Activated CD8-positive, alpha-beta T cell treated with anti-CD3 and anti-CD28 coated beads for 36 hours (primary cell): ENCODE results near the gene PIGQ. TPM values are rescaled to one million over a fixed set of nuclear protein-coding genes. Genes with fewer than 3 reads are reported as not detected.

Source experiments
- ATAC-seq: fragments of 200-7000 bp; cut with Tn5 transposase; one replicate; pipeline ENCODE4 v1.10.0; 2021; ENCODE audit warnings: mild to moderate bottlenecking, moderate library complexity
- CTCF ChIA-PET: fragments of 350-600 bp; sonication (Branson Sonifier 250); formaldehyde crosslinking; loops from one replicate; lab custom pipeline; 2021; ENCODE audit warnings: antibody characterized with exemption; lab: Charles Lee
- POLR2A ChIA-PET: fragments of 350-600 bp; sonication (Branson Sonifier 250); formaldehyde crosslinking; loops from one replicate; lab custom pipeline; 2021; ENCODE audit warnings: antibody characterized with exemption; lab: Charles Lee
- DNase-seq: peaks from one replicate; pipeline ENCODE4 v3.0.0-alpha.2; 2020
- H3K27ac Mint-ChIP-seq: one replicate; pipeline ENCODE4 v1.8.0; 2021; ENCODE audit warnings: mild to moderate bottlenecking, mixed read lengths
- H3K27me3 Mint-ChIP-seq: one replicate; pipeline ENCODE4 v1.8.0; 2021; ENCODE audit warnings: mixed read lengths
- H3K36me3 Mint-ChIP-seq: one replicate; pipeline ENCODE4 v1.8.0; 2021; ENCODE audit warnings: low read depth, mixed read lengths
- H3K4me1 Mint-ChIP-seq: one replicate; pipeline ENCODE4 v1.8.0; 2021; ENCODE audit warnings: low read depth, mixed read lengths
- H3K4me3 Mint-ChIP-seq: one replicate; pipeline ENCODE4 v1.8.0; 2021; ENCODE audit warnings: mild to moderate bottlenecking, moderate library complexity, mixed read lengths
- H3K9me3 Mint-ChIP-seq: one replicate; pipeline ENCODE4 v1.8.0; 2021; ENCODE audit warnings: mixed read lengths
- intact Hi-C: fragments of 100-400 bp; cut with micrococcal nuclease; formaldehyde crosslinking; loops from one replicate; pipeline ENCODE4 v1.10.0; 2022
- total RNA-seq, 2 experiments: library from RNA; stranded (reverse); gene quantifications; one replicate each; pipeline ENCODE4 v1.2.3, GENCODE V29; 2021
- TF ChIP-seq, protein P1 (sequence below): fragments of 200-600 bp; IDR thresholded peaks from one replicate; pipeline ENCODE4 v1.8.0; 2022; ENCODE audit warnings: antibody characterized with exemption, mild to moderate bottlenecking

PIGQ gene
- total RNA-seq, 2 experiments from 2014 or later: 18.5 to 18.6 TPM

DNA sequence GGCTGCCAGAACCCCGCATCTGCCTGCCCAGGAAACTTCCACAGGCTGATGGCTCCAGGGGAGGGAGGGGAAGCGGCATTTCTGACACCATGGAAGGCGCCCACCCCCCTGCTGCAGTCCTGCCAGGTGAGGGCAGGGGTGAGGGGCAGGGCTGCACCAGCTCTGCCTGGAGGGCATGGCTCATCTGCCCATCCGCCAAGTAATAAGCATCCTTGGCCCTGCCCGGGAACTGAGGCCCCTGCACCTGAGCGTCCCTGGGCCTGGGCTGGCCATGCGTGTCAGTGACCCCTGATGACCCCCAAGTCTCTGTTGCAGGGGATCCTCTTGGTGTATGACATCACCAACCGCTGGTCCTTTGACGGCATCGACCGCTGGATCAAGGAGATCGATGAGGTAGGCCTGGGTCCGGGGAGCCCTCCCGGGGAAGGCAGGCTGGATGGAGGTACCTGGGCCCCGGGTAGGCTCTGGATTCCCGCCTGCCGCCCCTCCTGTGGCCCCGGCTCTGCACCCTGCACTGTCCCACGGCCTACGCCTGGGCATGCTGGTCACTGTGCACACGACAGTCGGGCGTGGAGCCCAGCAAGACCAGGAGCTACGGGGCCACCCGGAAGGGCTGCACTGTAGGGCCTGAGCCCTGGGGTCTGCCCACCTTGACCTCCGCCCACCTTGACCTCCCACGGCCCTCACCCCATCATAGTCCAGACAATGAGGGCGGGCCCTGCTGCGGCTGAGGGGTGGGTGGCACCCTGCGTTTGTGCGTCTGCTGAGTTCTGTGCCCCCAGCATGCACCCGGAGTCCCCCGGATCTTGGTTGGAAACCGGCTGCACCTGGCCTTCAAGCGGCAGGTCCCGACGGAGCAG lies 55.6 kb downstream of the PIGQ start:
- H3K27me3 Mint-ChIP-seq: no peaks in the 10 kb centered on the region
- H3K4me1 Mint-ChIP-seq: peaks cover 6% of the 10 kb centered on the region
- TF ChIP-seq, protein P1, sequence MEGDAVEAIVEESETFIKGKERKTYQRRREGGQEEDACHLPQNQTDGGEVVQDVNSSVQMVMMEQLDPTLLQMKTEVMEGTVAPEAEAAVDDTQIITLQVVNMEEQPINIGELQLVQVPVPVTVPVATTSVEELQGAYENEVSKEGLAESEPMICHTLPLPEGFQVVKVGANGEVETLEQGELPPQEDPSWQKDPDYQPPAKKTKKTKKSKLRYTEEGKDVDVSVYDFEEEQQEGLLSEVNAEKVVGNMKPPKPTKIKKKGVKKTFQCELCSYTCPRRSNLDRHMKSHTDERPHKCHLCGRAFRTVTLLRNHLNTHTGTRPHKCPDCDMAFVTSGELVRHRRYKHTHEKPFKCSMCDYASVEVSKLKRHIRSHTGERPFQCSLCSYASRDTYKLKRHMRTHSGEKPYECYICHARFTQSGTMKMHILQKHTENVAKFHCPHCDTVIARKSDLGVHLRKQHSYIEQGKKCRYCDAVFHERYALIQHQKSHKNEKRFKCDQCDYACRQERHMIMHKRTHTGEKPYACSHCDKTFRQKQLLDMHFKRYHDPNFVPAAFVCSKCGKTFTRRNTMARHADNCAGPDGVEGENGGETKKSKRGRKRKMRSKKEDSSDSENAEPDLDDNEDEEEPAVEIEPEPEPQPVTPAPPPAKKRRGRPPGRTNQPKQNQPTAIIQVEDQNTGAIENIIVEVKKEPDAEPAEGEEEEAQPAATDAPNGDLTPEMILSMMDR: no peak
- H3K27ac Mint-ChIP-seq: no peak overlapping the region
- no peak for ATAC-seq
- intact Hi-C loops: no loop called here
- ChIA-PET POLR2A (interaction anchor here (0.6 kb wide), 2 partner anchors 43 to 150 kb away, joined by 3 read pairs; no protein-coding TSS in a partner anchor), CTCF (interaction anchor here (1.1 kb wide), 1 partner anchor 9 kb away, joined by 3 read pairs; no protein-coding TSS in a partner anchor)
- DNase-seq: no peak
- H3K4me3 Mint-ChIP-seq: no peak overlapping the region
- peaks cover 2% of the 10 kb centered on the region for H3K36me3 Mint-ChIP-seq
- no peaks in the 10 kb centered on the region for H3K9me3 Mint-ChIP-seq

DNA sequence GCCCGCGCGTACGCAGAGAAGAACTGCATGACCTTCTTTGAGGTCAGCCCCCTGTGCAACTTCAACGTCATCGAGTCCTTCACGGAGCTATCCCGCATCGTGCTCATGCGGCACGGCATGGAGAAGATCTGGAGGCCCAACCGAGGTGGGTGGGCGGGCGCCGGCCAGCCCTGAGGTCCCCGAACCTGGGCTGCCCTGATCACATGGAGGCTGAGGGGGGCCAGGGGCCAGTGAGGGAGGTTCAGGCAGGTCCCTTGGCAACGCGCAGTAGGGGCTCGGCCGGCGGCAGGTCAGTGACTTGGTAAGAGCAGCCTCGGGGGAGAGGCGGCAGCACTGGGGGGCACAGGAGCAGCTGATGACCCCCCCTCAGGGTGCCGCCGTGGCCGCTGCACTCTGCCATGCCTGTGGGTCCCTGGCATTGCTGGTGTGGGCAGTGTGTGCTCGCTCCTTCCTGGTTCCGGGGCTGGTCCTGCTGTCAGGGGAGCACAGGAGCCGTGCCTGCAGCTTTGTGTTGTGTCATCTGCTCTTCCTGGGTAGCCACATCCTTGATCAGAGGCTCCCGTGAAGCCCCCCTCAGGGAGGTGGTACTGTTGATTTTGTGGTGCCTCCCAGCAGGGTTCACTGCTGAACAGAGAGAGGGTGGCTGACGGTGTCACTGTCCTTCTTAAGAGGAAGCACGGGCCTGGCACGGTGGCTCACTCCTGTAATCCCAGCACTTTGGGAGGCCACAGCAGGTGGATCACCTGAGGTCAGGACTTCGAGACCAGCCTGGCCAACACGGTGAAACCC lies 56.4 kb downstream of the PIGQ start:
- no peak overlapping the region for H3K27ac Mint-ChIP-seq

GRCh38 chr16:626787-627453 lies 57.2 kb downstream of the PIGQ start:
- TF ChIP-seq, protein P1: no peak
- Mint-ChIP-seq H3K4me3 (no peak overlapping the region), H3K4me1 (peaks cover under 1% of the 10 kb centered on the region), H3K27me3 (no peaks in the 10 kb centered on the region), H3K9me3 (no peaks in the 10 kb centered on the region), H3K27ac (no peak overlapping the region), H3K36me3 (no peaks in the 10 kb centered on the region)
- intact Hi-C loops: no loop called here
- ChIA-PET POLR2A (no interaction called here), CTCF (no interaction called here)
- ATAC-seq: no peak
- DNase-seq: no peak

More for the DNA sequence above, 56.4 kb downstream of the PIGQ start:
- ChIA-PET POLR2A (interaction anchor here (0.6 kb wide), 2 partner anchors 24 to 151 kb away, joined by 3 to 4 read pairs; no protein-coding TSS in a partner anchor), CTCF (no interaction called here)
- peaks cover 6% of the 10 kb centered on the region for H3K4me1 Mint-ChIP-seq
- no peaks in the 10 kb centered on the region for H3K9me3 Mint-ChIP-seq
- intact Hi-C loops: no loop called here
- no peak for DNase-seq
- H3K36me3 Mint-ChIP-seq: no peaks in the 10 kb centered on the region
- TF ChIP-seq, protein P1: no peak
- no peak for ATAC-seq
- H3K4me3 Mint-ChIP-seq: no peak overlapping the region
- H3K27me3 Mint-ChIP-seq: no peaks in the 10 kb centered on the region

GRCh38 chr16:627454-628239 lies 57.9 kb downstream of the PIGQ start:
- H3K27ac Mint-ChIP-seq: no peak overlapping the region
- DNase-seq: no peak
- no peaks in the 10 kb centered on the region for H3K4me1 Mint-ChIP-seq
- H3K27me3 Mint-ChIP-seq: no peaks in the 10 kb centered on the region
- TF ChIP-seq, protein P1: no peak
- no peaks in the 10 kb centered on the region for H3K36me3 Mint-ChIP-seq
- ChIA-PET POLR2A (no interaction called here), CTCF (no interaction called here)
- H3K9me3 Mint-ChIP-seq: no peaks in the 10 kb centered on the region
- H3K4me3 Mint-ChIP-seq: no peak overlapping the region
- no peak for ATAC-seq
- intact Hi-C loops: no loop called here
